ENCODE data around the gene ASTN2.

DNA sequence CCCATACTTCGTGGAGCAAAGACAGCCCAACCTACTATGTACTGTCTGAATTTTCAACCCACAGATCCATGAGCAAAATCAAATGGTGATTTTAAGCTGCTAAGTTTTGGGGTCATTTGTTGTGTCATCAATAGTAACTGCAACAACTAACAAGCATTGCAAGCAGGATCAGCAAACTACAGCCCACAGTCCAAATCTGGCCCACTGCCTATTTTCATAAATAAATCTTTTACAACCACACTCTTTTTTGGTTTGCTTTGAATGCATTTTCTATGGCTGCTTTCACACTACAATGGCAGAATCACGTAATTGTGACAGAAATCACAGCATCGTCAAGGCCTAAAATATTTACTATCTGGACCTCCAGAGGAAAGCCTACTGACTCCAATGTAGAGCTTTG lies 964.9 kb downstream of the ASTN2 start:
- TF ChIP-seq, protein P1, sequence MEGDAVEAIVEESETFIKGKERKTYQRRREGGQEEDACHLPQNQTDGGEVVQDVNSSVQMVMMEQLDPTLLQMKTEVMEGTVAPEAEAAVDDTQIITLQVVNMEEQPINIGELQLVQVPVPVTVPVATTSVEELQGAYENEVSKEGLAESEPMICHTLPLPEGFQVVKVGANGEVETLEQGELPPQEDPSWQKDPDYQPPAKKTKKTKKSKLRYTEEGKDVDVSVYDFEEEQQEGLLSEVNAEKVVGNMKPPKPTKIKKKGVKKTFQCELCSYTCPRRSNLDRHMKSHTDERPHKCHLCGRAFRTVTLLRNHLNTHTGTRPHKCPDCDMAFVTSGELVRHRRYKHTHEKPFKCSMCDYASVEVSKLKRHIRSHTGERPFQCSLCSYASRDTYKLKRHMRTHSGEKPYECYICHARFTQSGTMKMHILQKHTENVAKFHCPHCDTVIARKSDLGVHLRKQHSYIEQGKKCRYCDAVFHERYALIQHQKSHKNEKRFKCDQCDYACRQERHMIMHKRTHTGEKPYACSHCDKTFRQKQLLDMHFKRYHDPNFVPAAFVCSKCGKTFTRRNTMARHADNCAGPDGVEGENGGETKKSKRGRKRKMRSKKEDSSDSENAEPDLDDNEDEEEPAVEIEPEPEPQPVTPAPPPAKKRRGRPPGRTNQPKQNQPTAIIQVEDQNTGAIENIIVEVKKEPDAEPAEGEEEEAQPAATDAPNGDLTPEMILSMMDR (IDR thresholded peaks at IDR 0.05): no peak
- no peak for TF ChIP-seq POLR2A (IDR thresholded peaks at IDR 0.05)

Measured in testis (tissue), 2 donors.